T47D (cell line): ENCODE measurements around the gene PDE4D.

Source experiments
- DNase-seq, 2 experiments: peaks; one replicate each; pipeline versions ENCODE4 v3.0.0 to v3.0.0-alpha.2; 2011 to 2012; ENCODE audit warnings: low read depth in 1 of 2, low spot score in 1 of 2
- JUND ChIP-seq: IDR thresholded peaks from 2 replicates; pipeline ENCODE4 v1.6.1; 2012; ENCODE audit warnings: low read depth
- in situ Hi-C: cut with HindIII; loops from 2 replicates; pipeline ENCODE4 v1.10.0; 2016; ENCODE audit warnings: low sequenced_read_pairs, low pct_unique_long_range_greater_than_20kb

The PDE4D gene

DNA sequence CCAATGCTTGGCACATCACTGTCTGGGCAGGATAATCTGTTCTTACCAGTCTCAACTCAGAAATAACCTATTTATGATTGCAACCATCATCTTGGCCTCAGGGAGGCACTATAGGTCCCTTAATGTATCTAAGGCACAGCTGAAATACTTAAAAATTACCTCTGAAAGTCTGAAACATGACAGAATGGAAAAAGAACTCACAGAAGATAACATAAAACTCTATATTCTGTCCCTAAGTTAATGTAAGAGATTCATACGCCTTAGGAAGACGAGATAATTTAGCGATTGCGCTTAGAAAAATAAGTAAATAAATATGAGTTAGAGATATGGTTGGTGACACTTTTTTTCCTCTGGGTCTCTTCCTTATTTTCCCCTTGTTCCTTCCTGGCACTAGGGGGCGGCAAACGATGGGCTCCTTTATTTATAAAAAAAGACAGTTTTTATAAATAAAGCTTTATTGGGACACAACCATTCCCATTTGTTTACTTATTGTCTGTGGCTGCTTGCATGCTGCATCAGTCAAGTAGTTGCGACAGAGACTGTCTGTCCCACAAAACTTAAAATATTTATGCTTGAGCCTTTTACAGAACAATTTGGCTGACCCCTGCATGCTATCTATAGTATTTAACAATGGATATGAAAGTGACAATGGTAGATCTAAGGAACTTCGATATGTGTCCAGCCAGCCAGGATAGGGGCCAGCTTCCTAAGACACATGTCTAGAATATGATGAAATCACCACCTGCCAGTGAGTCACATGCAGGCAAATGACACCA is 79.6 kb downstream of the PDE4D start:
- in situ Hi-C loops: no loop called here
- no peak for TF ChIP-seq JUND

DNA sequence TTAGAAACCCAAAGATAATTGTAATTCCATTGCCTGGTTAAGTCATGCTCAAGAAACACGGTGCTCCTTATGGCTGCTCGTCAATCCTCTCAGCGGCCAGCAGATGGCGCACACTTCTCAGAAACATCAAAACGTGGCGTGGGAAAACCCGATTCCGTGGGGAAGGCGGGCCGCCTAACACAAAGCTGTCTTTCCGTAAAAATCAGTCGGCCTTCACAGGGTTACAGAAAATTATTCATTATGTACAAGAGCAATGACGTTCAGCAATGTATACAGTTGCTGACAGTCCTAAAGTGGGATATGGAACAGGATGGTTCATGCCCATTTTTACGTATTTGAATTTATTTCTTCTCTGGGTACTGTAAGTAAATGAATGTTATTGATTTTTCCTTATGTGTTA is 83.5 kb downstream of the PDE4D start:
- TF ChIP-seq JUND: no peak
- DNase-seq: peak; percentile 71 to 87
- in situ Hi-C loops: no loop called here

More for the DNA sequence above, 79.6 kb downstream of the PDE4D start:
- peak; percentile 46 to 78 for DNase-seq

DNA sequence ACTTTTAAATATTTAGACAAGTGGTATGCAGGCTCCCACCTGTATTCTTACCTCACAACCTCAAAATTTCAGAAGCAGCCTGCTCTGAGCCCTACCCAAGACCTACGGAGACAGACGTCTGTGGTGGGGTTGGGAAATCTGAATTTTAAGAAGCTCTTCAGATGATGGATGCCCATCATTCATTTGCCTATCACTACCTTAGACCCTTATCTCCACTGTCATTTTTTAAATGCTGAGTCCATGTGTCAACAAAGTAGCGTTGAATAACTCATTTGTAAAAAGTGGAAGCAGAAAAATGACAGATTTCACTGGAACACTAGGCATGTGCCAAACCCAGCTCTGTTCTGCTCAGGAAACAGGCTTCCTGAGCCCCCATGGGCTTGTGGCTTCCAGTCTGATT is 85.7 kb downstream of the PDE4D start:
- in situ Hi-C loops: no loop called here
- DNase-seq: no peak
- TF ChIP-seq JUND: no peak

DNA sequence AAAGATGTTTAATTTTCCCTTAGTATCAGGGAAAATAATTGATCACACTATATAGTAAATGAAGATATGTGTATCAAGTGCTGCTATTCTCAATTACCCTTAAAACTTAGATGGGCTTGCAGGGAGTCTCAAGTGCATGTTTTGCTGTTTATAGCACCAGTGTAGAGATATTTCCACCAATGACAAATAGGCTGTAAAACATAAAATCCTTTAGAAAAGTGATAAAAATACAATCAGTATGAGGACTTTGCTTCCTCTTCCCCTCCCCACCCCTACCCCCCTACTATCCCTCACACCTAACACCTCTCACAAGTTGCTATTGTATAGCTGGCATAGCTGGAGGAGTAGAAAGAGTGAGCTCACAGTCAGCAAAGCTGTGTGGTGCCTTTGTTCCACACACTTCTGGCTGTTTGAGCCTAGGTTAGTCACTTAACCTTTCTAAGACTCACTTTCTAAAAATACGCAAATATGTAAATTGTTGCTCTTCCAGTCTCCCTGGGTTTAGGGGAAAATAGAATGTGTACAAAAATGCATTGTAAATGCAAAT is 93.1 kb downstream of the PDE4D start:
- in situ Hi-C loops: no loop called here
- DNase-seq: no peak
- TF ChIP-seq JUND: no peak

DNA sequence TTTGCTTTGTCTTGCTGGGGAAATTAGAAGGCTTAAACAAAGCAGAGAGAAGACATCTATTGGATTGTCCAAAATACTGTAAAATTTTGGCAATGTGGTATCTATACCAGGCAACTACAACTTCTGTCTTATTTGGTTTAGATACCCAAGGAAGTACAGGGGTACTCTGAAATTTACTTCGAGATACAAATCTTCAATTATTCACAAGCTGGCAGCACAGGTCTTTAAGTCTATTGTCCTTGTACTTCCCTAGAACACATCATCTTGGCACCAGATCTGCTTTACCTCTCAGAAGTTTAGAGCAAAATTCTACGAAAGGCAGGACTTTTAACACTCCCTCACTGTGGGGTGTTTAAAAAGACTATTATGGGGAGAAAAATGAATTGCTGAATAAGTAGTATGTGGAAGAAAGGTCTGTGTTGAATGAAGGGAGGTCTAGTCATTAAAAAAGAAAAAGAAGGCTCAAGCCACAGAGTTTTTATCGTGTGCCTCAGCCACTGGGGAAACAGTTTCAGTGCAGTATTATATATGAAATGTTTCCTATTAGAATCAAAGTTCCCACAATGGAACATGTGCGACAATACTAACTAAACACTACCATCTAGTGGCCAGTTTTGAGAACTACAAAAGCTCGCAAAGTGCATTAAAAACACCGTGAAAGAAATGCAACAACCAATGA is 93.7 kb downstream of the PDE4D start:
- peak in 1 of 2 experiments; percentile 80 for DNase-seq
- TF ChIP-seq JUND: no peak
- in situ Hi-C loops: no loop called here

DNA sequence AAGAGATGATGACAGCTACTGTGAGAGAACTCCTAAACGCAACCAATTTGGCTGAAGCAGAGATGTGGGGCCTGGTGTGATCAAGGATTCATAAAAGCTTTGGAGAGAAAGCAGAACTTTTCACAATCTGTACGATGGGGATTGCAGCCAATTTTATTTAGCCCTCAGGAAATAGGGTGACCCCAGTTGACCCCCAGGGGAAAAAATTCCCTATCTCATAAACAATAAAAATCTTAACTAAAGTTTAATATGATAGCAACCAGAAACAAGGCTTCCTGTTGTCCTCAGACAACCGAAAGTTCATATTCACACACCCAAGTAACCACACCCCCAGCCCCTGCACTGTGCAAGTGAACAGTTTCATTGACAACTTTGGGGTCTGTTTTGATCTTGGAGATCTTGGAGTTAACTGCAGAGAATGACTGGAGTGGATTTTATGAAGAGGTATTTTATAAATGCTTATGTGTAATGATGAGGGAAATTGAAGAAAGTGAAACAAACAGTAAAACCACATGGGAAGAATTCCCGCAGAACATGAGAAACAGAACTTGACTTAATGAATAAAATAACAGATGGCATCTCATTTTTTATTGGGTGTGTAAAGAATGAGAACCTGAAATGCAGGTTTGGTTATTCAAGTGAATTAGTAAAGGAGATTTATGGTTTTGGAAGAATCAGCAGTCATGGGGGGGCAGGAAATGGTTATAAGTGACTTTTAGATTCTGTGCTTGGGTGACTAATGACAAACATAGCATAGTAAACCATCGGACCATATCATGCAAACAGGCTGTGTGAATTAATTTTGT is 94.5 kb downstream of the PDE4D start:
- peak; percentile 90 for TF ChIP-seq JUND
- peak in 1 of 2 experiments; percentile 94 for DNase-seq
- in situ Hi-C loops: no loop called here

DNA sequence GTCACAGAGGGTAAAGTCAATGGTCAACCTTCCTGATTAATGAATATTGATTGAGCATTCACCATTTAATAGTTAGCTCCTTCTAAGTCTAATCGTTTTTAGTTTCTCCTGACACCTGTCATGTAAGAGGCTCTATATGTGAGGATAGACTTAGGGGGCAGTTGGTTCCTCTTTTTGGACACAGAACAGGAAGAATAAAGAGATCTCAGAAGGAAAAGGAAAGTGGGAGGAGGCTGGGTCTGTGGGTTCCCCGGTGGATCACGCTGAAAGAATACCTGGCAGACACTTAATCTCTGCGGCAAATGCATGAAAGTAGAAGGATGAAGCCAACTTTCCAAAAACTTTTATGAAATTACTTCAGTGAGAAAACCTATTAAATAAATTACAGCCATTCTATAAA is 98.4 kb downstream of the PDE4D start:
- no peak for TF ChIP-seq JUND
- in situ Hi-C loops: no loop called here
- DNase-seq: no peak

DNA sequence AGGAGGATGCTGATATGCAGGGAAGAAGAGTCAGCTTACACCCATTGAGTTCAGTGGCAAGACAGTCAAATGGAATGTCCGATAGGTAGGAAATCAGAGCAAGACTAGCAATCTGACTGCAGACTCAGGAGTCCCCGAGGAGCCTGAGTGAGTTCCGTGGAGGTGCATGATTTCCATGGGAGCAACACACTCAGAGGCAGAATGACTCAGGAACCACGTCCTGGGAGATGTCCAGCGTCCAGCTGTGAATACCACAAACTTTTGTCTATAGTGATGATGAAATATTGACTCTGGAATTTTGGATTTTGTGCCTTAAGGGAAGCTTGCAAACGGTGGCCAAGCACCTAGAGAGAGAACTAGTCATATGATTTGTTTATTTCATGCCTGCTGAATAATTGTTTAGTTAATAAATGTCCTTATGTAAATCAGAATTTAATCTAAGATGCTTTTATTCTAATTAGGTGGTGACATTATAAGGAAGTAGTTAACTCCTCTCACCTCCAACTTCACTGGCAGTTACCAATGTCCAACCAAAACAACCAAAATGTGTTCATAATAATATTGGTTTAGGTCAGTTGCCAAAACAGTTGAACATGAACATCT is 100.4 kb downstream of the PDE4D start:
- in situ Hi-C loops: no loop called here
- no peak for TF ChIP-seq JUND
- peak in 1 of 2 experiments; percentile 67 for DNase-seq

DNA sequence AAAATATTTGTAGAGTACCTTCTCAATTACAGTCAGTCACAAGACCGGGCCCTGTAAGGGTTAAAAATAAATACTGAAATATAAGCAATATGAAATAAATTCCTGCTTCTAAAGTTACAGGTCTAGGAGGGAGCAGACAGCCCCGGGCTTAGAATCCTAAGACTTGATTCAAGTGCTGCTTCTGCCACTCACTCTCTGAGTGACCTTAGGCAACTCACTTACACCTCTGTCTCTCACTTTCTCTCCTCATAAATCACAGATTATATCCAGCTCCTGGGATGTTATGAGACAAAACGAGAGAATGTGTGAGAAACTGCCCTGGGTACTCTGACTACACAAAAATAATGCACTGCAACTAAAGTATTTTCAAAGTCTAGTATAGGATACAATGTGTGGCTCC is 101.9 kb downstream of the PDE4D start:
- no peak for TF ChIP-seq JUND
- in situ Hi-C loops: no loop called here
- DNase-seq: no peak

DNA sequence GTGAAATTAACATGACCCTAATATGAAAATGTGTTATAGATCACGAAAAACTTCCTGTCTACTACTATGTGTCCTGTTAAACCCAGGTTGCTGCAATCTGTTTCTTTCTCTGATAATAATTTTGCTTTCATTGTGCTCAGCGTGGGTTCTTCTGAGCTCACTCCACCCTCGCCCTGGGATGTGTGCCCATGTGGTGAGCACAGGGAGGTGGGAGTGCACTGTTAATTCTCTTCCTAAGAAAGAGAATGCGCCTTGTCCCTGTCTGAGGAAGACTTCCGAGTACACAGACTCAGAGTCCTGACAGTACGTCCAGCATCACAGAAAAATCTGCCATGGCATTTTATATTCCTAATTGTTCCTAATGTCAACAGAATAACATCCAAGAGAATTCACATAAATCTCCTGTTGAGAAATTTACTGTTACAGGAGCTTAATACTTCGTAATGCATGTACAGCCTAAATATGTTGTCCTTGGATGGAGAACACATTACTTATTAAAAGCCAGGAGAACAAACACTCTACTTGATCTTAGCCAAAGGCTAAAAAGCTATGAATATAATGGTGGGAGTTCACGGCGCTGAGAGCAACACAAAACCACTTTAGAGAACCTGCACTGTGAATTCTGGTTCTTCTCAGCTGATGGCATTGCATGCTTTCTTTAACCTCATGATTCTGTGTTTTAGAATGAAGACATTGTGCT is 102.6 kb downstream of the PDE4D start:
- in situ Hi-C loops: no loop called here
- DNase-seq: no peak
- no peak for TF ChIP-seq JUND

DNA sequence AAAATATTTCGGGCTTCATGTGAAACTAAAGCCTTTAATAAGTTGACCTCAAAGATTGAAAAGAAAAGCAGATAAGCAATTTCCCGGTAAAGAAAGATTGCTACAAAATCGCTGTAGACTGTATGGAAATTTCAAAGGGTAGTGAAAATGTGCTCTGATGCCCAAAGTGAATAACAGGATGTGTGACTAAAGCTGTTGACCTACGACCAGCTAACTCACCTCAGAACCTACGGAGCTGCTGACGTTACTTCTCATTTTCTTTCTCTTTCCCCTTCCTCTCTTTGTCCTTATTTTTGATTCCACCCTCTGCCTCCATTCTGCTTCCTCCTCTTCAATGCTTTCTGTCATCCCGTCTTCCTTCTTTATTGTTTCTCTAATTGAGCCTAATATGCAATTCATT is 103.2 kb downstream of the PDE4D start:
- DNase-seq: no peak
- in situ Hi-C loops: no loop called here
- TF ChIP-seq JUND: no peak

DNA sequence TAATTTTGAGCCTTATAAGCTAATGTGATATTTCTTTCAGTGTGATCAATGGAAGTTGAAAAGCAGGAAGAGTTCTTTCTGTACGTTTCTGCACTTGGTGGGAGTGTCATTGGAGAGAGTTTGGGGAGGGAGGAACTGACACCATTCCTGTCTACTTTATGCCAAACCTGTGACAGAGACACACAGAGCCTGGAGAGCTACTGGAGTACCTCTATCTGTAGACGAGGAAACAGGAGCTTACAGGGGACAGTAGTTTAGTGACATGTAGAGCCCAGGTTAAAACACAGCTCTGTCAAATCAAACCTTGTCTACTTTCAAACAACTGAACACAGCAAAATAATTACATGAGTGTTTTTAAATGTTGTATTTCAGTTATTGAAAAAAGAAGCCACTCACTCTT is 103.6 kb downstream of the PDE4D start:
- in situ Hi-C loops: no loop called here
- no peak for TF ChIP-seq JUND
- DNase-seq: no peak
